Duodenal mucosa (tissue), 2 donors: ENCODE results near the gene CALML6.

Experiments
- H3K27ac ChIP-seq: one replicate; pipeline ENCODE4 v1.7.0; 2013; ENCODE audit warnings: low read depth, low read length
- H3K27me3 ChIP-seq, 2 donors: one replicate each; pipeline ENCODE4 v1.7.0; 2013; ENCODE audit warnings: low read length in 2 of 2, control low read depth in 1 of 2; ENCODE audit not compliant: insufficient read depth in 2 of 2, control insufficient read depth in 1 of 2
- H3K36me3 ChIP-seq, 2 donors: one replicate each; pipeline ENCODE4 v1.7.0; 2013; ENCODE audit warnings: low read length in 2 of 2, control low read depth in 1 of 2; ENCODE audit not compliant: insufficient read depth in 2 of 2, control insufficient read depth in 1 of 2
- H3K4me1 ChIP-seq, 2 donors: one replicate each; pipeline ENCODE4 v1.7.0; 2013; ENCODE audit warnings: low read length in 2 of 2, control low read depth in 1 of 2; ENCODE audit not compliant: insufficient read depth in 2 of 2, control insufficient read depth in 1 of 2
- H3K4me3 ChIP-seq, 2 donors: one replicate each; pipeline ENCODE4 v1.7.0; 2013; ENCODE audit warnings: low read length in 2 of 2, low read depth in 1 of 2
- H3K9ac ChIP-seq, 2 donors: one replicate each; pipeline ENCODE4 v1.7.0; 2013; ENCODE audit warnings: low read length in 2 of 2, low read depth in 1 of 2
- H3K9me3 ChIP-seq, 2 donors: one replicate each; pipeline ENCODE4 v1.7.0; 2013; ENCODE audit warnings: low read length in 2 of 2, control low read depth in 1 of 2; ENCODE audit not compliant: control insufficient read depth in 1 of 2

Gene CALML6

GRCh38 chr1:1910651-1911331 is 4.3 kb upstream of the CALML6 start:
- H3K9ac ChIP-seq: no peak overlapping the region
- H3K27ac ChIP-seq: peak overlapping the region; percentile 10
- peaks cover 21 to 22% of the 10 kb centered on the region in 2 donors for H3K4me1 ChIP-seq
- H3K27me3 ChIP-seq: no peaks in the 10 kb centered on the region
- H3K36me3 ChIP-seq: no peaks in the 10 kb centered on the region
- H3K4me3 ChIP-seq: no peak overlapping the region
- H3K9me3 ChIP-seq: no peaks in the 10 kb centered on the region

- H3K9ac ChIP-seq: no peak overlapping the region
- peaks cover 18 to 20% of the 10 kb centered on the region in 2 donors for H3K4me1 ChIP-seq
- no peaks in the 10 kb centered on the region for H3K27me3 ChIP-seq
- H3K9me3 ChIP-seq: no peaks in the 10 kb centered on the region
- no peaks in the 10 kb centered on the region for H3K36me3 ChIP-seq
- H3K4me3 ChIP-seq: no peak overlapping the region
- H3K27ac ChIP-seq: no peak overlapping the region
Observed at GRCh38 chr1:1911350-1912041, 3.6 kb upstream of the CALML6 start.

GRCh38 chr1:1914101-1914970 is 724 bp upstream of the CALML6 start:
- Histone ChIP-seq H3K36me3 (no peaks in the 10 kb centered on the region), H3K9ac (no peak overlapping the region), H3K4me3 (no peak overlapping the region), H3K27ac (no peak overlapping the region), H3K9me3 (no peaks in the 10 kb centered on the region), H3K4me1 (peaks cover 11 to 20% of the 10 kb centered on the region in 2 donors), H3K27me3 (no peaks in the 10 kb centered on the region)

GRCh38 chr1:1915911-1916840 is 1.1 kb downstream of the CALML6 start:
- H3K27ac ChIP-seq: no peak overlapping the region
- no peak overlapping the region for H3K9ac ChIP-seq
- peaks cover 15 to 21% of the 10 kb centered on the region in 2 donors for H3K4me1 ChIP-seq
- H3K36me3 ChIP-seq: no peaks in the 10 kb centered on the region
- H3K9me3 ChIP-seq: no peaks in the 10 kb centered on the region
- no peak overlapping the region for H3K4me3 ChIP-seq
- H3K27me3 ChIP-seq: no peaks in the 10 kb centered on the region

GRCh38 chr1:1916851-1917251 is 1.8 kb downstream of the CALML6 start:
- no peaks in the 10 kb centered on the region for H3K36me3 ChIP-seq
- H3K27me3 ChIP-seq: no peaks in the 10 kb centered on the region
- H3K9ac ChIP-seq: no peak overlapping the region
- H3K4me1 ChIP-seq: peaks cover 15 to 21% of the 10 kb centered on the region in 2 donors
- no peaks in the 10 kb centered on the region for H3K9me3 ChIP-seq
- no peak overlapping the region for H3K27ac ChIP-seq
- H3K4me3 ChIP-seq: no peak overlapping the region

GRCh38 chr1:1917304-1917976 is 2.4 kb downstream of the CALML6 start:
- Histone ChIP-seq H3K9me3 (no peaks in the 10 kb centered on the region), H3K36me3 (no peaks in the 10 kb centered on the region), H3K27me3 (no peaks in the 10 kb centered on the region), H3K4me3 (no peak overlapping the region), H3K27ac (no peak overlapping the region), H3K9ac (no peak overlapping the region), H3K4me1 (peaks cover 18 to 24% of the 10 kb centered on the region in 2 donors)

- Histone ChIP-seq H3K4me3 (peak overlapping the region; percentile 47 to 61), H3K36me3 (no peaks in the 10 kb centered on the region), H3K9ac (peak overlapping the region; percentile 10 to 38), H3K4me1 (peaks cover 25 to 32% of the 10 kb centered on the region in 2 donors), H3K9me3 (no peaks in the 10 kb centered on the region), H3K27ac (no peak overlapping the region), H3K27me3 (no peaks in the 10 kb centered on the region)
Observed at GRCh38 chr1:1917995-1918900, 3.2 kb downstream of the CALML6 start.

GRCh38 chr1:1918901-1919303 is 3.8 kb downstream of the CALML6 start, which contains the start of gene TMEM52:
TSS of gene TMEM52 (minus strand) at chr1:1919279. CDS start at chr1:1919265, 14 bp downstream.
- H3K9me3 ChIP-seq: no peaks in the 10 kb centered on the region
- H3K4me3 ChIP-seq: peak within 1 kb of the TSS; percentile 47 to 61
- peak within 1 kb of the TSS; percentile 10 to 39 for H3K9ac ChIP-seq
- H3K27ac ChIP-seq: peak within 1 kb of the TSS; percentile 50
- H3K27me3 ChIP-seq: no peaks in the 10 kb centered on the region
- peaks cover 31 to 35% of the 10 kb centered on the region in 2 donors for H3K4me1 ChIP-seq
- H3K36me3 ChIP-seq: no peaks in the 10 kb centered on the region
